GDM1 (cell line): ENCODE results near the gene ZNF330.
"Not testable (repeated sequence)": the region's sequence is repeated elsewhere in the genome, so short reads cannot be mapped to it uniquely, and the experiment has no call there.

Experiments used
- DNase-seq: peaks from one replicate; lab custom pipeline; 2025; lab: John Stamatoyannopoulos, UW

The ZNF330 gene

DNA sequence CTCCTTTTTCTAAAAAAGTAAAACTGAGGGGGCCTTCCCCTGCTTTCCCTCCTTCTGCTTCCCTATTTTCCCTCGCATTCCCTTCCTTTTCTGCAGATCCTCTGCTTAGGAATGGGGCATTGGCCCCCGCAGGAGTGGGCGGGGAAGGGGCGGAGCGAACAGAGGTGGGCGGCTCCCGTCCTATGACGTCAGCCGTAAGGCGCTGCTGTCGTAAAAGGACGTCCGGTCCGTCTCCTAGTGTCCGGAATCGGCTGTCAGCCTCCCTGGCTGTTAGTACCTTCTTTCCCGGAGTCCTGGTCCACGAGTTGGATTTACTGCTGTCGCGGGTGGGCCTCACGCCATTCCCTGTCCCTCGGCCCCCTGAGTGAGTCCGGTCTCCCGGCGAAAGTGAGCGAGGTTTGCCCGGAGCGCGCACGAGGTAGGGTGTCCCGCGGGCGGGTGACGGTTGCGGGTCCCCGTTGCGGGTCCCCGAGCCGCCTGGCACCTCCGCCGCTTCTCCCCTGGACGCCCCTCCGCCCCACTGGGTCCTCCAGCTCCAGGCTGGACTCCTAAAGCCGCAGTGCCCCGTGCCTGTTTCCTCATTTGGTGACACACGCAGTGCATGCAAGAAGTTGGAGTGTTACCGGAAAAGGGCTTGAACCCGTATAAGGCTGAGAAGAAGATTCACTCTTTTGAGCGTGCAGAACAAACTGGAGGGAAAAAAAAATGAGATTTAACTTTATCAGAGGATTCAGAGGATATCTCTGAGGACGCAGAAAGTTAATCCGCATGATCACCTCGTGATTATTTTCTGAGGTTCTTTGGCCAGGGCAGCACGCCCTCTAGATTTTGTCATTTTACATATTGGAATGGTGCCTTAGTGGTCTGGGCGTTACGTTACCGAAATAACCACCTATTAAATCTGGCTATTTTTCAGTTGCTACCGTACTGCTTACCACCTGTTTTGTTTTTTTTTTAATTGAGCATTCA is at the start of gene ZNF330:
Gene ZNF330, plus strand, starts transcription at position 205 of the 969 bp plus-strand sequence. CDS start 1,477 bp downstream, outside the sequence.
- peak; percentile 79 for DNase-seq

DNA sequence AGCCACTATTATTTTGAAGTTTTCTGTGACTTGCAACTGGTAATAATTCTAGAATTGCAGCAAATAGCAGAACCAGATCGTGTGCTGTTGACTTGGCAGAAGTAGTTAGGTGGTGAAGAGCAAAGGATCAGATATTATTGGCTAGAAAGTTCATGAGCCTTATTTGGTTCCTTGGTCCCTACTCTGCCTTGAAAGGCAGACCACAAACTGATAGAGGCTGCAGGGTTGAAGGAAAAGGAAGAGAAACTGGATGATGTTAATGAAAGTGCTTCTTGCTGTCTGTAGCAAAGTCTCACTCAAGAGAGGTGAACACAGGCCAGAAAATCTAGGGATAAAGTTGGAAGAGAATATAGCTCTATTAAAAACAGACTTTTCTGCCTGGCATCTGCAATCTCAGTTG is 46.2 kb upstream of the ZNF330 start:
- DNase-seq = no peak

DNA sequence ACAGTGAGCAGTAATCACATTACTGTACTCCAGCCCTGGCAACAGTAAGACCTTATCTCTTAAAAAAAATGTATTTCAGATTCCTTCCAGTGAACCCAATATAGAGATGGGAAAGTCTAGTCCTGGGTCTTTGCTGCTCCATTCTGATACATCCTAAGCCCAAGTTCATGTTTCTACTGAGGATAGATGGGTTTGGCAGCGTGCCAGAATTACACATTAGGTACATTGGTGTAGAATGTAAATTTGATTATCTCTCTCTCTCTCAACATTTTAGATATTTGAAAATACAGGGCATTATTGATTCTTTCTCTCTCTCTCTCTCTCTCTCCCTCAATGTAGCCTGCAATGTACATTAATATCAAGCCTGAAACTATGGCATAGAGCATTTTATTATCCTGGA is 43.5 kb upstream of the ZNF330 start:
- no peak for DNase-seq

DNA sequence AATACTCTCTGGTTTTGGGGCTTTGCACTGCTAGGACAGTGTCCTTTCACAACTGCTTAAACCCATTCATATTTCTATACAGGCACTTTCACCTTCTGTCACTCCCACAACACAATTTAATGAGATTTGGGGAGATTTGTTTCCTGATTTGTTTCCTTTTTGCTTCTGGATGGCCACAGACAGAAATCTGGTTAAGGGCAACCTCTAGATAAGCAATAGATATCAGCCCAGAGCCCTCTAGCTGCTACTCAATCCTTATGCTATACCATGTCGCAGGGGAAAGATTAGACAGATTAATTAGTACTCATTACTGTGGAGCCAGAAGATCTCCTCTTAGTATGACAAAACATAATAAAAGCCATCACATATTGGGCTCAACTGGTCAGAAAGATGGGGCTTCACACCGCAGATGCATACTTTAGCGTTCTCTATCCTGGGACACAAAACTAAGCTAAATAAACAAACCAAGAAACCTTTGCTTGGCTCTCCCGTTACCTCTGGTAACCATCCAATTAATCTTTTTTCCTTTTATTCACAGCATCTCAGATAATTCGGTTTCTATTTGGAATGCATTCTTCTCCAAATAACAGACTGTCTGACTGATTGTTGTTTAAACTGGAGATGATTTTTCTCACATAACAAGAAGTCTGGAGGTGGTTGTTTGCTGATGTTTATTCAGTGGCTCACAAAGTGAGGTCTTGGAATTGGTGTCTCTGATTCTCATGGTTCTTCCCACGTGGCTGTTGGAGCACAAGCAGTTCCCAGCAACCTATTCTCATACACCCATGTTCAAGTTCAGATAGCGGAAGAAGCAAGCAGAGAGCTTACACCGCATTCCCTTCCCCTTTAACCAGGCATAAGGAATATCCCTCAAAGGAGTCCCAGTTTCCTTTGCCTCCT is 41.0 kb upstream of the ZNF330 start:
- no peak for DNase-seq

DNA sequence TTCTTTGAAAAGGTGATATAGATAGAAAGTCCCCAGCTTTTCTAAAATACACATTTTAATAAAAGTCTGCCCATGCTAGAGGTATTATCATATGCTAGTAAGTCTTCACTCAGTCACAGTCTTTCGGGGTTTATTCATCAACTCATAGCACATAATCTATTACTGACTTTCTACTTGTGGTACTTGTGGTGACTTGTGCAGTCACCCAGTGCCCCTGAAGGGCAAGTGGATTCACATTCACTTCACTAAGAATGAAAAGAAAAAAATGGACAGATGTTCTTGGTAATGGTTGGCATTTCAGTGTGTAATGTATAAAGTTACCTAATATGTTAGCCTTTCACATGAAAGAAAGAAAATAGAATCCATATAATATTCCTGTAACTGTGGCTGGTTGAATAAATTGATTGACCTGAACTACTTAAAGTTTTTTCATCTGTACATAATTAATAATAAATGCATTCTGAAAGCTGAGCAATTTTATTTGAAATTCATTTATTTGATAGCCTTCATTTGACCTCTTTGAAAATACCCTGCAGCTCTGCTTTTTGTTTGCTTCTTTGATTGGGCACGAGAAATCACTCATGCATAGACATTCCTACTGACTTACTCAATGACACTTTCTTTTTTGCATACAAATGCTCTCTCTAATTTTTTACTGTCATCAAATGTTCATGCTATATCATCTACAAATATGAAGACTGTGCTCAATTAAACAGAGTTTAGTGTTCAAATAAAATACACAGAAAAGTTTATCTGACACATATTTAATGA is 39.5 kb upstream of the ZNF330 start:
- no peak for DNase-seq

DNA sequence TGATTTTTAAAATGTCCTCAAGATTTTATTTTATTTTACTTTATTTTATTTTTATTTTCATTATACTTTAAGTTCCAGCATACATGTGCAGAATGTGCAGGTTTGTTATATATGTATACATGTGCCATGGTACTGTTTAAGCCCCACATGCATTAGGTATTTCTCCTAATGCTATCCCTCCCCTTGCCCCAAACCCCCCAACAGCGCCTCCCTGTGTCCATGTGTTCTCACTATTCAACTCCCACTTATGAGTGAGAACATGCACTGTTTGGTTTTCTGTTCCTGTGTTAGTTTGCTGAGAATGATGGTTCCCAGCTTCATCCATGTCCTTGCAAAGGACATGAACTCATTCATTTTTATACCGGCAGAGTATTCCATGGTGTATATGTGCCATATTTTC is 37.2 kb upstream of the ZNF330 start:
- not testable (repeated sequence) for DNase-seq

DNA sequence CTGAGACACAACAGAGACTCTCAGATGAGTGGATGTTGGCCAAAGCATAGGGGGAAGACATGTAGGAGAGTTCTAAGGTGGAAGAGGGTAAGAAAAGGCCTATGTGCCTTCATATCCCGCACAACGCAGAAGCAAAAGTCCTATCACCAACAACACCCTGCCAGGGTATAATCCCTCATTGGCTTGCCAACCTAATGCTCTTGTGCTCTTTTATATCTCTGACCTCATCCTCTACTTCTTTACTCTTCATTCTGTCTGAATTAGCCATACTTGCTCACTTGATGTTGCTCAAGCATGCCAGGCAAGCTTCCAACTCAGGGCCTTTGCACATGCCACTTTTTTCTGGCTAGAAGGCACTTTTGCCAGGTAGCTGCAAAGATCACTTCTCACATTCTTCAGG is 28.1 kb upstream of the ZNF330 start:
- no peak for DNase-seq

DNA sequence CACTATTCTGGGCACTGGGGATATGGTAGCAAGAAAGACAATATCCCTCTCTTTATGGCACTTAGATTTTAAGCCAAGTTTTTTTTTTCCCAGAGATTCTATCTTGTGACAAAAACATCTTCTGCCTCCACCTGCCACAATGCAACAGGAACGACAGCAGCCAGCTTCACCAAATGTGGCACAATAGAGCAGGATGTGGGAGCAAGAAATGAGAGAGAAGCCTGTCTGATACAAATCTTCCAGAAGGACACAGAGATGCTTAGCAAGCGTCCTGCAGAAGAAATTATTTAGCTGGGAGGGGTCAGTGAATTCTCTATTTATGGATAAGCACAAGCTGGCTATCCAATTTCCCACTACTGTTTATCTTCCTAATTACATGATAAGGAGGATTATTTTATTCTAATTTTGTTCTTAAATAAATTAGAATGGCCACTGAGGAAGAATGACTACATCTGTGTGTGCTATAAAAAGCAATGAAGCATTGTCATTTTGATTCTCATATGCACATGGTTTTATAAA is 27.1 kb upstream of the ZNF330 start:
- DNase-seq = no peak

DNA sequence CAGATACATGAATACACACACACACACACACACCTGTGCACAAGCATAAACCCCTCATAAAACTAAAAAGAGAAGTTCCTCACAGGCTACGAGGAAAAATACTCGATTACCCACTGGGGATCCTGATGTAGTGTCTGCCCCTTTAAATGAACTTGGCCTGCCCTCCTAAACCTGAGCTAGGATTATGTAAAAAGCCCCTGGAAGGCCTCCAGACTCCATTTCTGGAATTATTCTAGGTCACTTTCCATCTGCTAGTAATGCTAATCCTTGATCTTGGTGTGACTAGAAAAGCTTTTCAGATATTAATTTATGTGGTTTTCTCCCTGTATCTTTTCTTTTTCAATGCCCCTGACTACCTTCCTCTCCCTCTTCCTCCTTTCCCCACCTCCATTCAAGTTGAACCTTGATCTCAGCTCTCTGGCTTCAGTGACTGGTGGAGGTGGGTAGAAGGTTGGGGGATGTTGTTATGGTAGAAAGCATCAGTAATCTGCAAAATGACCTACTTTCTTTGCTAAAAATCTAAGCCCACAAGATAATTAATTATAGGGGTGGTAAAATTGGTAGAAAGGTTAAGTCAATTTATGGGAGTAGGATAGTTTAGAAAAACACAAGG is 25.5 kb upstream of the ZNF330 start:
- DNase-seq = no peak

DNA sequence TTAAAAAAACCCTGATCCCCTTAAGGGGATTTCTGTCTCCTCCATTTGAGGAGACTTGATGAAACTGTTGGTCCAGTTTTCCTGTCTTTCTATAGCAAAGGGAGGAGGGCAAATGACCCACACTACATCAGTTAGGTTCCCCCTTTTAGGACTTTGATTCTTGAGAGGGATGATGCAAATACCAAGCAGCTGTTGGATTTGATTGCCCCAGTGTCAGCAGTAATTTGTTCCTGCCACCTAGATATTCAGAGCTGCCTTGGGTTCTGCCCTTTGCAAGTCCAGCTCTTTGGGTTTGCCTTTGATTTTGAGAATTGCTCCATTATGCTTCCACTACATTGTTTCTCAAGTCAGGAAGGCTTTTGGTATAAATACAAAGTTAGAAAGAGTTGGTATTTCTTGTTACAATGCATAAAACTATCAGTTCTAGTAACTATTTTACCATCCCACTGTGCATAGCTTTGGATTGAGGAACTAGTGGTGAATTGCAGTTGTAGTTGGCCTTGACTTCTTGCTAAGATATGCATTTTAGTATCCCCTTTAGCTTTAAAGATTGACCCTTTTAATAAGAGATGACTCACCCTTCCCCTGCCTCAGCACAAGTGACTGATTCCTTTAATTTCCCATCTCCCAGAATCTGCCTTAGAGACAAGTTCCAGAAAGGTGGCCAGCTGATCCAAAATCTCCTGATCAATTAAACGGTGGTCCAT is 24.3 kb upstream of the ZNF330 start:
- DNase-seq = no peak

DNA sequence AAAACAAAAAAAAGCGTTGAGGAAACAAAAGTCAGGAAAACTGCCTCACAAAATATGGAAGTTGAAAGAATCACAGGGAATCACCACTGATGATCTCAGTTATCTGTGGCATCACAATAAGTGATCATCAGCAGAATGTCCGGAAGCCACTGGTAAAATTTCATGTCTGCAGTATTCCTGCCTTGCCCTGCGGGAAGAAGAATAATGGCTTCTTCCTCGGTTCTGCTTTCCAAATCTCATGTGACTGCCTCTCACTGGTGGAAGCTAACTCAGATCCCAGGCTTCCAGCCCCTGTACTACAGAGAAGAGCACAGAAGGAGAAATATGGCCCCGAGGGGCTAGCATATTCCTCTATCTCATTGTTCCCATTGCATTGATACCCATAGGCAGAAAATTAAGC is 12.7 kb upstream of the ZNF330 start:
- DNase-seq = no peak

DNA sequence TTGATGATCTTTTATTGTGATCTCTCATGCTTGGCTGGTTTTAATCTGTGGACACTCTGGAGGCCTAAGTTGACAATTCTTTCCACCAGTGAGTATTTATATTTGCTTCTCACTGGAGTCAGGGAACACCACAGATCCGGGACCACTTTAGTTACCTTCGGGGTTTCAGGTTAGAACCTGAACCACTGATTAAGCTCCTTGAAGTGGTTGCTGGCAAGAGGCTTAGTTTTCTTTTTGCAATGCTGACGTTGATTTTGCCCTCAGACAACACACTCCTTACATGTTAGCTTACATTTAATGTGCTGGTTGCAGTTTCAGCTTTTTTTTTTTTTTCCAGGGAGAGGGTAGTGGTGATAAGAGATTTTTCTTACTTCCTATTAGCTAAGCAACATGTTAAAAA is 10.5 kb upstream of the ZNF330 start:
- no peak for DNase-seq

DNA sequence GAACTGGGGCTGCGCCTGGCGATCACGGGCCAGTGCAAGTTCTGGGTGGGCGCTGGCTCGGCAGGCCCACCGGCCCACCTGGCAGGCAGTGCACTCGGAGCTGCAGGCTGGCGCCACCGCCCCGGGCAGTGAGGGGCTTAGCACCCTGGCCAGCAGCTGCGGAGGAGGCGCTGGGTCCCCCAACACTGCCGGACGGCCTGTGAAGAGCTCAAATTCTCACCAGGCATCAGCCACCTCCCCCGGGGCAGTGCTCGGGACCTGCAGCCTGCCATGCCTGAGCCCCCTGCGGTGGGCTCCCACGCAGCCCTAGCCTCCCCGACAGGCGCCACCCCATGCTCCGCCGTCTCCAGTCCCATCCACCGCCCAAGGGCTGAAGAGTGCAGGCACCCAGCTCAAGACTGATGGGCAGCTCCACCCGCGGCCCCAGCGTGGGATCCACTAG is 7.1 kb upstream of the ZNF330 start:
- no peak for DNase-seq

DNA sequence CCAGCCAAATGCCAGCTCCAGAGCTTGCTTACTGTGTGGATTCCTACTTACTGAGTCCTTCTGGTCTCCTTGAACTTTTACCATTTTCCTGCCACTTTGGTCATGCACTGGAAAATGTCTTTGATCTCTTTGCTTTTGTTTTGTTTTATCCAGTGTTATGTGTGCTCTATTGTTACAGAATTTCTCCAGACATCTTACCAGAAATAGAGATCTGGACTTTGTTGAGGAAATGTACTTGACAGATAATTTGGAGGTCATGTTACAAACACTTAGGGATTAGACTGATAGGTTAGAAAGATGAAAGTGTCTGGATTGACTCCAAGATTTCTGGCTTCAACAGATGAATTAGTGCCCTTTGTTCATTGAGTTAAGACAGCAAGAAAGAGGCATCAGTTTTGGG is 5.7 kb upstream of the ZNF330 start:
- no peak for DNase-seq

DNA sequence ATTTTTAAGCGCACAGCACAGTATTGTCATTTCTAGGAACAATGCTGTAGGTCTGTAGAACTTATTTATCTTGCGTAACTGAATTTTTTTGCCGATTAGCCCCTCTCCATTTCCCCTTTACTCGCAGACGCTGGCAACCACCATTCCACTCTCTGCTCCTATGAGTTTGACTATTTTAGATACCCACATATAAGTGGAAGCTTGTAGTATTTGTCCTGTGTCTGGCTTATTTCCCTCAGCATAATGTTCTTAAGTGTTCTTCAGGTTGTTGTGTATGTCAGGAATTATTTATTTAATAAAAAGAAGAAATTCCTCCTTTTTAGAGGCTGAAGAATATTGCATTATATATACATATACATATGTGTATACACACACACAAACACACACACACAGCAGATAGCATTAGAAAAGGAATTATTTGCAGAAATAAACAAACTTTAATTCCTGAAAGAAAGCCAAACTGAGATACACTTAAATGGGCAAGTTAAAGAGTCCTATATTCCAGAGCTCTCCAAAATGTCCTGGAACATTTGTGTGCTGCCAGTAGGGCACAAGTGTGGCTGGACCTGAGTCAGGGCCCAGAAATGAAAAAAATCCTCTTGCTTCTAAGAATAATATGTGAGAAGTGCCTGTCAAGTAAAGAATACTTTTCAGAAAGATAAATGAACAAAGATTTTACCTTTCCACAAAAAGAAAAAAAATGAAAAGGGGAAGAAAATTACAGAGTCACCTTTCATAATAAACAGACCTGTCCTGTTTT is 4.5 kb upstream of the ZNF330 start:
- DNase-seq = no peak

DNA sequence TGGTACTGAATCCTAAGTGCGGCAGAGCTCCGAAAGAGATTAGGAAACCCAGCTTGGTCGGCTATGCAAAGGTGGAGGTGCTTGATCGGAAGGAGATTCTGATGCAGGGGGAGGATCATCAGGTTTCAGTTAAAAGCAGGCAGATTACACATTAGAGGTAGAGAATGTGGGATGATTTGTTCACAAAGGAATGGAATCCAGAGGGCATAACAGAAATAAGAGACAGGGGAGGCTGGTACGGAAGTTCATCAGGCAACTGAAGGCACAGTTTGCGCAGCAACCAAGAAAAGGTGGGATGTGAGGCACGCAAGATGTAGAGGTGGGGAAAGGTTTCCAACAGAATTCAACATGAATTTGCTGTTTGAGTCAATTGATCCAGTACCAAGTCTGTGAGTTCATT is 424 bp upstream of the ZNF330 start:
- DNase-seq = no peak

DNA sequence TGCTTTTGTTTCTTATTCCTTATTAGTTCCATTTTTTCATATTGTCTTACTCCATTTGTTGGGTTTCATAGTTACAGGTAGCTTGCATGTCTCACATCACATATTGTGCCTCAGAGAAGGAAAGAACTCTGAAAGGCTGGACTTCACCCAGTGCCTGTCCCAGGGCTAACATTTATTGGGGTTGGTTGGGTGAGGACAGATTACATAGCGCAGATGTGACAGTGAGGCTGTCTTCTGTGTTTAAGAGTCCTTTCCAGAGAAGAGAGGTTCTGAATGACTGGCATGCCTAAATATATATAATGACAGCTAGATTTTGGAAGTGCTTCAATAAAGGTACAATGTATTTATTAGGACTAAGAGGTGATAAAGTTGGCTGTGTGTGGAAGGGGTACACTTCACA is 2.7 kb downstream of the ZNF330 start:
- no peak for DNase-seq

DNA sequence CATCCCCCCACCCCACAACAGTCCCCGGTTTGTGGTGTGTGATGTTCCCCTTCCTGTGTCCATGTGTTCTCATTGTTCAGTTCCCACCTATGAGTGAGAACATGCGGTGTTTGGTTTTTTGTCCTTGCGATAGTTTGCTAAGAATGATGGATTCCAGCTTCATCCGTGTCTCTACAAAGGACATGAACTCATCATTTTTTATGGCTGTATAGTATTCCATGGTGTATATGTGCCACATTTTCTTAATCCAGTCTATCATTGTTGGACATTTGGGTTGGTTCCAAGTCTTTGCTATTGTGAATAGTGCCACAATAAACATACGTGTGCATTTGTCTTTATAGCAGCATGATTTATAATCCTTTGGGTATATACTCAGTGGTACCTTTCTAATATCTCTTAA is 6.6 kb downstream of the ZNF330 start:
- not testable (repeated sequence) for DNase-seq

DNA sequence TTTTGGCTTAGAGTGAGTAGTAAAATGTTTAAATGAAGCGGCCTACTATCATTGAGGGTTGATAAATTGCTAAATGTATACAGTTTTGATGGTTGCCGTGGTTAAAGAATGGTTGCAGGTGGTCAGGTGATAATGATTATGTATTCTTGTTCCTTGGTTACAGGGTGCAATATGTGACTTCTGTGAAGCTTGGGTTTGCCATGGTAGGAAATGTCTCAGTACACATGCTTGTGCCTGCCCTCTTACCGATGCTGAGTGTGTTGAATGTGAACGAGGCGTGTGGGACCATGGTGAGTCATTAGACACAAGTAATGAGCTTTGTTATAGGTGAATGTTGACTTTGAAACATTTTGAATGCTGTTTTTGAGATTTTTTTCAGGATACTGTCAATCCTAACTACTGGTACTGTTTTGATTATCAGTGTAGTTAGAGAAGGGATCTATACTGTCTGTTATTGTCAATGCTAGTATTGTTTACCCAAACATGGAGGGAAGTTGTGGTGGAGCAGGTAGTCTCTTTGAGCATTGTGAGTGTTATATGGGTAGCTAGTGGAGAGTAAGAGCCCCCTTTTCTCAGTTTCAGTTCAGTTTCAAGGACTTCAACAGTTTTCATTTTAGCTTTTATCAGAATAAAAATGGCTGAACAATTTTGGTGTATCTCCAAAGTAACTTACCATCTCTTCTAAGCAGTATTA is 8.9 kb downstream of the ZNF330 start:
- no peak for DNase-seq
